ACC112 (cell line): Measurements from ENCODE around the gene DNAJC15.
"Not testable (repeated sequence)": the region's sequence is repeated elsewhere in the genome, so short reads cannot be mapped to it uniquely, and the experiment has no call there.

Experiments used
- H2AFZ ChIP-seq: fragments of 200-600 bp; sonication (generic); one replicate; pipeline ENCODE4 v1.6.0; 2017; ENCODE audit warnings: antibody characterized with exemption, low read length; ENCODE audit not compliant: unreplicated experiment
- H3K27ac ChIP-seq: fragments of 200-600 bp; sonication (generic); 2 replicates; pipeline ENCODE4 v1.5.1; 2014; ENCODE audit warnings: low read depth, mild to moderate bottlenecking, antibody characterized with exemption, low read length, moderate library complexity
- H3K27me3 ChIP-seq: fragments of 200-600 bp; sonication (generic); 2 replicates; pipeline ENCODE4 v1.6.1; 2014; ENCODE audit warnings: mild to moderate bottlenecking, antibody characterized with exemption, low read length, moderate library complexity, mixed read lengths; ENCODE audit not compliant: insufficient read depth
- H3K36me3 ChIP-seq: fragments of 200-600 bp; sonication (generic); 2 replicates; pipeline ENCODE4 v1.6.1; 2016; ENCODE audit warnings: mild to moderate bottlenecking, antibody characterized with exemption, low read length, moderate library complexity, mixed read lengths; ENCODE audit not compliant: insufficient read depth
- H3K4me1 ChIP-seq: fragments of 200-600 bp; sonication (generic); one replicate; pipeline ENCODE4 v1.6.1; 2016; ENCODE audit warnings: low read length, mixed read lengths; ENCODE audit not compliant: insufficient read depth, unreplicated experiment, control insufficient read depth
- H3K4me3 ChIP-seq: fragments of 200-600 bp; sonication (generic); 2 replicates; pipeline ENCODE4 v1.5.1; 2014; ENCODE audit warnings: mild to moderate bottlenecking, low read depth, low read length
- H3K79me2 ChIP-seq: fragments of 200-600 bp; sonication (generic); one replicate; pipeline ENCODE4 v1.6.0; 2016; ENCODE audit warnings: low read length; ENCODE audit not compliant: control insufficient read depth, unreplicated experiment, insufficient read depth

Gene DNAJC15

DNA sequence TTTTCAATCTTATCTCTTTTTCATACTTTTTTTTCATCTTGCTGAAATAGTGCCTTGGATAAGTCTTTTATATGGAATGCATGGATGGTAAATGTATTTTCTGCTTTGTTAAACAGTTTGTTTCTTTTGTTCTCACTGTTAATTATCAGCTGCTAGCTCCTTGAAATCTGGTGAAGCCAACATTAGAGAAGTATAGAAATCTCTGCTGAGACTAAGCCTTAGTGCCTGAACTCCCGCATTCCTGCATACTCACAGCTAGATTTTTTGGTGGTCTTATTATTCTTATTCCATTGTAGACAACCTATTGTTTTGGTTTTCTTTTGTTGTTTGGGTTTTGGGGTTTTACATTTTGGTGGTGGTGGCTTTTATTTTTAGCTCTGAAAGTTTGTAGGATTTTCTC, 48.4 kb downstream of the DNAJC15 start:
- Histone ChIP-seq H3K27ac (no peak overlapping the region), H3K4me1 (no peaks in the 10 kb centered on the region), H3K4me3 (no peak overlapping the region), H3K27me3 (no peaks in the 10 kb centered on the region), H2AFZ (no peak overlapping the region), H3K79me2 (peaks cover 9% of the 10 kb centered on the region), H3K36me3 (peaks cover 18% of the 10 kb centered on the region)

DNA sequence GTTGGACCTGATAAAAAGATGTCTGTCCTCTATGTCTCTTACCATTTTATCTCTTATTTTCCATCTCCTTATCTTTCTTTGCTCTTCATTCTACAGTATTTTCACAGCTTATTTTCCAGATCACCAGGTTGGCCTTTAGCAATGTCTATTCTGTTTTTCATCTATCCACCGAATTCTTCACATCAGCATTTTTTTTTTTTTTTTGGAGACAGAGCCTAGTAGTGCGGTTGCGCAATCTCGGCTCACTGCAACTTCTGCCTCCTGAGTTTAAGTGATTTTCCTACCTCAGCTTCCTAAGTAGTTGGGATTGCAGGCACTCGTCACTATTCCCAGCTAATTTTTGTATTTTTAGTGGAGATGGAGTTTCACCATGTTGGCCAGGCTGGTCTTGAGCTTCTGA, 49.0 kb downstream of the DNAJC15 start:
- Histone ChIP-seq H3K4me1 (peaks cover 5% of the 10 kb centered on the region), H3K79me2 (peaks cover 12% of the 10 kb centered on the region), H3K4me3 (no peak overlapping the region), H3K27me3 (no peaks in the 10 kb centered on the region), H3K36me3 (peaks cover 18% of the 10 kb centered on the region), H2AFZ (no peak overlapping the region), H3K27ac (no peak overlapping the region)

DNA sequence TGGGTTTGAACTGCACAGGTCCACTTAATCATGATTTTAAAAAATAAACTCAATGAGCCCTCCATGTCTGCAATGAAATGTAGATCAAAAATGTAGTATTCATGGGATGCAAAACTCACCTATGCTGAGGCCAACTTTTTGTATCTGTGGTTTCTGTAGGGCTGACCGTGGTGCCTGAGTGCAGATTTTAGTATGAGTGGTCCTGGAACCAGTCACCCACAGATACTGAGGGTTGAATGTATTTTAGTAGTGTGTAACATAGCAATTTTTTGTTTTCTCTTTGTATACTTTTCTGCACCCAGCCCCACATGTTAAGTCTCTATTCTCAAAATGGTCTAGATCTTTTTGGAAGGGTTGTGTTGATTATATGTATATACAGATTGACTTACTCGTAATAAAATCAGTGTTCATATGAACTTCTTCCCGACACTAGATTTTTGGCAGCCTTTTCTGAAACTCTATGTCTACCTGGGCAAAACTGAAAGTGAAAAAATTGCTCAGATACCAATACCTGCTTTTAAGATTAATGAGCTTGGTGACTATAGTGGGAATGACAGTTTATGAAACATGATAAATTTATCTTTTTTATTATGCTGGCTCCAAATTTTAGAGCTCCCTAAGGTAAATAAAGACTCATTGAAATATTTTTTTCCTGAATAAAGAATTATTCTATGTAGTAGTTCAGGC, 51.6 kb downstream of the DNAJC15 start:
- Histone ChIP-seq H2AFZ (no peak overlapping the region), H3K79me2 (peaks cover 12% of the 10 kb centered on the region), H3K4me1 (peaks cover 5% of the 10 kb centered on the region), H3K27ac (no peak overlapping the region), H3K4me3 (no peak overlapping the region), H3K36me3 (peaks cover 12% of the 10 kb centered on the region; the same call in 1 of the 2 replicates), H3K27me3 (no peaks in the 10 kb centered on the region)

DNA sequence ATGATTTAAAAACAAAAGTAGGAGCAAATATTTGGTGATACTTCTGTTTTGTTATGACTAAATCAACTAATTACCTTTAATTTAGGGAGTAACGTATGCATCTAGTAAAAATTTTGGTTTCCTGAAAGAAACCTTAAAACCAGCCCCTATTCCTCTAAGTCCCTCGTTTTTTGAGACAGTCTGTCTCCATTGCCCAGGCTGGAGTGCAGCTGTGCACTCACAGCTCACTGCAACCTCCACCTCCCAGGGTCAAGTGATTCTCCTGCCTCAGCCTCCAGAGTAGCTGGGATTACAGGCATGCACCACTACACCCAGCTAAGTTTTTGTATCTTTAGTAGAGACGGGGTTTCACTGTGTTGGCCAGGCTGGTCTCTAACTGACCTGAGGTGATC, 52.1 kb downstream of the DNAJC15 start:
- not testable (repeated sequence) for H3K4me1 ChIP-seq, H3K27ac ChIP-seq, H3K4me3 ChIP-seq, H3K27me3 ChIP-seq, H2AFZ ChIP-seq
- Histone ChIP-seq H3K36me3 (peaks cover 12% of the 10 kb centered on the region; the same call in 1 of the 2 replicates), H3K79me2 (peaks cover 12% of the 10 kb centered on the region)

DNA sequence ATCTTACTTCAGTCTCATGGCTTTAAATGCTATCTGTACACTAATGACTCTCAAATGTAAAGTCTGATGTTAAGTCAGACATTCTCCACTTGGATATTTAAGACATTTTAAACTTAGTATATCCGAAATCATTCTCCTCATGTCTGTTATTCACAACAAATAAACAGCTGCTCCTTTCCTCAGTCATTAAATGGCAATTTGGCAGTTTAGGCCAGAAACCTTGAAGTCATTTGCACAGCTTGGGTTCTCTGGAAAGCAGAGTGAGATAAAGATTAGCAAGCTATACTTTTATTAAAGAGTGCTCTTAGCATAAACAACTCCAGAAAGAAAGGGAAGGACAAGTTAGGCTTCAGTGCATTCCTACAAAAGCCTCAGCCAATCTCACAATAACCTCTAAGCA, 53.7 kb downstream of the DNAJC15 start:
- Histone ChIP-seq H2AFZ (no peak overlapping the region), H3K27ac (no peak overlapping the region), H3K27me3 (no peaks in the 10 kb centered on the region), H3K36me3 (peaks cover 17% of the 10 kb centered on the region; the same call in 1 of the 2 replicates), H3K4me1 (peaks cover 5% of the 10 kb centered on the region), H3K79me2 (peaks cover 12% of the 10 kb centered on the region), H3K4me3 (no peak overlapping the region)

DNA sequence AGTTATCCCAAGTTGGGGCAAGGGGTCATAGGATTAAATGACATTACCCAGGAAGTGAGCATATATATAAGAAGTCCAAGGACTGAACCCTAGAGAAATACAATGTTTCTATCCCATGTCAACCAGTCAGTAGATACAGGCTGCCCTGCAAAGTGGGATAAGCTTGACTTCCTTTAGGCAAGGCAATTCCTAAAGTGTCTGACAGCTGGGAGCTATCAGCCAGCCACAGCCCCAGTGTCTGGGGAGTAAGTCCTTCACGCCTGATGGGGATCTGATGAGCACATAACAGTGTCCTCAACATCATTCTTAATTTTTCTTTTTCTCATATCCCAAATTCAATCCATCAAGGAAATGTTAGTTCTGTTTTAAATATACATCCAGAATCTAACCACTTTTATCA, 54.1 kb downstream of the DNAJC15 start:
- Histone ChIP-seq H2AFZ (no peak overlapping the region), H3K79me2 (peaks cover 12% of the 10 kb centered on the region), H3K27ac (no peak overlapping the region), H3K36me3 (peaks cover 17% of the 10 kb centered on the region; the same call in 1 of the 2 replicates), H3K4me3 (no peak overlapping the region), H3K4me1 (peaks cover 5% of the 10 kb centered on the region), H3K27me3 (no peaks in the 10 kb centered on the region)

DNA sequence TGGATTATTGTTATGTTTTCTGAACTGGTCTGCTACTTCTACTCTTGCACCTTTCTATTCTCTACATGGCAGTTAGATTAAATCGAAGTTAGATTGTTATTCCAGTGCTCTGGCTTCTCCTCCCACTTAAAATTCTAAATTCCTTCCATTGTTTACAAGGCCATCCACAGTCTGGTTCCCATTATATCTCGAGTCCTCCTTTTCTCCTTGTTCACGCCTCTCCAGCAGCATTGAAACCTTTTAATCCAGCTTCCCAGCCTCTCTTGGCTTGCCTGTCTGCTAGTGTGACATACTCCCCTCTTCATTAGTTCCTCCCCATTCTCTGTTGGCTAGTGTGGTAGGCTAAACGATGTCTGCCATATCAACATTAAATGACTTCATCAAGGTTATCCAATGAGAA, 54.5 kb downstream of the DNAJC15 start:
- Histone ChIP-seq H3K79me2 (peaks cover 12% of the 10 kb centered on the region), H3K27ac (no peak overlapping the region), H3K4me3 (no peak overlapping the region), H3K27me3 (no peaks in the 10 kb centered on the region), H3K4me1 (peaks cover 5% of the 10 kb centered on the region), H3K36me3 (peaks cover 17% of the 10 kb centered on the region; the same call in 1 of the 2 replicates), H2AFZ (no peak overlapping the region)

DNA sequence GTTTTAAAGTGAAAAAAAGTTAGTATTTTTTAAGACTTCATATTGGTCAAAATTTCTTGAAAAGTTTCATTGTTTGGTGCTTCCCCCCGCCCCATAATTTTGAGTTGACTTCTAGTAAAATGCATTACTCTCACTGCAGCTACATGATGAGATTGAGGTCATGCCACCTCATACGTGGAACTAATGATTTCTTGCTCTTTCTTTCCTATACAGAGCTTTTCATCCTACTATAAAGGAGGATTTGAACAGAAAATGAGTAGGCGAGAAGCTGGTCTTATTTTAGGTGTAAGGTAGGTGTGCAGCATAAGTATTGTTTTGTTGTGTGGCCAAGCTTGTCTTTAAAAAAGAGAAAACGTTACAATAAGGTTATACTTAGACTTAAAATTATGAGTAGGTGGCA, 55.0 kb downstream of the DNAJC15 start:
- Histone ChIP-seq H3K27ac (no peak overlapping the region), H3K79me2 (peaks cover 12% of the 10 kb centered on the region), H3K36me3 (peaks cover 17% of the 10 kb centered on the region; the same call in 1 of the 2 replicates), H3K4me3 (no peak overlapping the region), H3K27me3 (no peaks in the 10 kb centered on the region), H3K4me1 (peaks cover 5% of the 10 kb centered on the region), H2AFZ (no peak overlapping the region)

DNA sequence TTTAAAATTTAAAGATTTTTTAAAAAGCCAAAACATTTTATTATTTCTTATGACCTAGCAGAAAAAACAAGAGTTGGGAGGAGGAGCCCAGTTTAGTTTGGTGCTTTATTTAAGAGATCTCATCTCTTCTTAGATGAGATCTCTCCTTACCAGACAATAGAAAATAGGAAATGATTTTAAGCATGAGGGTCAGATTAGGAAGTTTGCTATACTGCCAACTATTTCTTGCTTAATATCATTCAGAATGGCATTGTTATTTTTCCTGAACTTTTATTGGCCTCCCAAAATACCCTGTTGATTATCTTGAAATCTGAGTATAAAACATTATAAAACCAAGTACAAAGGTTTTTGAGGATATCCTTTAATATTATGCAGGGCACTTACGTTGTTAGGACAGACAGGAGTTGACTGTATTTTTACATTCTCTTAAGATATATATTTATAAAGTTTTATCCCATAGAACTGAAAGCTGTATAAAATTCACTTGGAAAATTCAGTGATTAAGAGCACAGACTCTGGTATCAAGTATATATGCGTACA, 56.1 kb downstream of the DNAJC15 start:
- Histone ChIP-seq H3K36me3 (peaks cover 17% of the 10 kb centered on the region; the same call in 1 of the 2 replicates), H3K27ac (no peak overlapping the region), H3K4me1 (peaks cover 5% of the 10 kb centered on the region), H3K4me3 (no peak overlapping the region), H3K79me2 (peaks cover 12% of the 10 kb centered on the region), H2AFZ (no peak overlapping the region), H3K27me3 (no peaks in the 10 kb centered on the region)

DNA sequence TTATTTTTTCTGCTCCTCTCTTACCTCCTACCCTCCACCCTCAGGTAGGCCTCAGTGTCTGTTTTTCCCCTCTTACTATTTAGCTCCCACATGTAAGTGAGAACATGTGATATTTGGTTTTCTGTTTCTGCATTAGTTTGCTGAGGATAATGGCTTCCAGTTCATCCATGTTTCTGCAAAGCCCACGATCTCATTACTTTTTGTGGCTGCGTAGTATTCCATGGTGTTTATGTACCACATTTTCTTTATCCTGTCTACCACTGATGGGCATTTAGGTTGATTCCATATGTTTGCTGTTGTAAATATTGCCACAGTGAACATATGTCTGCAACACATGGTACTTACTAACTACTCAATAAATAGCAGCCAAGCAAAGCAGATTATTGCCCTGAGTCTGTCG, 56.8 kb downstream of the DNAJC15 start:
- Histone ChIP-seq H3K27me3 (no peaks in the 10 kb centered on the region), H3K79me2 (peaks cover 9% of the 10 kb centered on the region), H3K36me3 (peaks cover 17% of the 10 kb centered on the region; the same call in 1 of the 2 replicates), H3K4me3 (no peak overlapping the region), H3K27ac (no peak overlapping the region), H3K4me1 (peaks cover 5% of the 10 kb centered on the region), H2AFZ (no peak overlapping the region)

DNA sequence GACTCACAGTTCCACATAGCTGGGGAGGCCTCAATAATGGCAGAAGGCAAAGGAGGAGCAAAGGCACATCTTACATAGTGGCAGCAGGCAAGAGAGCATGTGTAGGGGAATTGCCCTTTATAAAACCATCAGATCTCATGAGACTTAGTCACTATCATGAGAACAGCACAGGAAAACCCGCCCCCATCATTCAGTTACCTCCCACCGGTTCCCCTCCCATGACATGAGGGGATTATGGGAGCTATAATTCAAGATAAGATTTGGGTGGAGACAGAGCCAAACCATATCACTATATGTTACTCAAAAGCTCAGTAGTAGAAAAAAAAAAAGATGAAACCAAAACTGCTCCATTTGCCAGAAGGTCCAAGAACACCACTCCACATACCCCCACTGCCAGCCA, 58.5 kb downstream of the DNAJC15 start:
- Histone ChIP-seq H2AFZ (no peak overlapping the region), H3K27me3 (no peaks in the 10 kb centered on the region), H3K27ac (no peak overlapping the region), H3K4me1 (peaks cover 9% of the 10 kb centered on the region), H3K79me2 (peaks cover 3% of the 10 kb centered on the region), H3K4me3 (no peak overlapping the region), H3K36me3 (peaks cover 17% of the 10 kb centered on the region; the same call in 1 of the 2 replicates)
